Thyroid gland (tissue), 4 donors: ENCODE data around the gene CANT1. TPM values are rescaled to one million over a fixed set of nuclear protein-coding genes. Genes with fewer than 3 reads are reported as not detected.

ENCODE experiments used
- DNase-seq, 2 donors: peaks; one replicate each; pipeline ENCODE4 v3.0.0-alpha.2; 2019
- H3K27ac ChIP-seq, 3 donors: fragments of 200-600 bp; sonication (generic); 1 replicate in 2 of 3; 2 replicates in 1 of 3; pipeline ENCODE4 v1.5.1; 2016 to 2019; ENCODE audit warnings: mild to moderate bottlenecking in 1 of 3, moderate library complexity in 1 of 3
- H3K27me3 ChIP-seq: fragments of 200-600 bp; sonication (generic); one replicate; pipeline ENCODE4 v1.5.1; 2019
- H3K36me3 ChIP-seq, 2 donors: fragments of 200-600 bp; sonication (generic); one replicate each; pipeline ENCODE4 v1.5.1; 2016 to 2019
- H3K4me1 ChIP-seq, 2 donors: fragments of 200-600 bp; sonication (generic); one replicate each; pipeline ENCODE4 v1.5.1; 2017 to 2019
- H3K4me3 ChIP-seq, 3 donors: fragments of 200-600 bp; sonication (generic); replicated peaks in 1 of 3; 1 replicate in 2 of 3; 2 replicates in 1 of 3; pipeline ENCODE4 v1.5.1; 2016; ENCODE audit warnings: mild to moderate bottlenecking in 1 of 3
- H3K9me3 ChIP-seq: fragments of 200-600 bp; sonication (generic); one replicate; pipeline ENCODE4 v1.5.1; 2017
- POLR2A ChIP-seq, 2 donors: fragments of 450-650 bp; IDR thresholded peaks; one replicate each; pipeline ENCODE4 v1.6.1; 2017; ENCODE audit warnings: antibody characterized with exemption in 2 of 2, mild to moderate bottlenecking in 2 of 2, moderate library complexity in 1 of 2
- whole genome bisulfite sequencing, 2 donors: methylation state at CpG; one replicate each; pipeline ENCODE4 v1.1.5; 2017; 5-methylcytosine and 5-hydroxymethylcytosine counted together
- intact Hi-C: fragments of 100-400 bp; cut with DNase I; formaldehyde crosslinking; loops from one replicate; pipeline ENCODE4 v1.15.1; 2023
- total RNA-seq, 4 donors: library from RNA; depleted of rRNA; stranded (reverse); fragments of >200 nt; gene quantifications; one replicate each; pipeline ENCODE4 v1.2.3, GENCODE V29; 2016
- TF ChIP-seq, protein P1 (sequence below), 6 experiments: fragments of 200-600 bp in 3 of 6; fragments of 450-650 bp in 3 of 6; sonication (generic) in 3 of 6; IDR thresholded peaks; one replicate each; pipeline ENCODE4 v1.5.1; 2016 to 2019; ENCODE audit warnings: antibody characterized with exemption in 6 of 6, mild to moderate bottlenecking in 2 of 6, inconsistent platforms in 1 of 6, moderate library complexity in 1 of 6

CANT1 gene
- total RNA-seq, 4 donors from 2014 or later, result 21.2 to 37.1 (median 27.3) TPM

DNA sequence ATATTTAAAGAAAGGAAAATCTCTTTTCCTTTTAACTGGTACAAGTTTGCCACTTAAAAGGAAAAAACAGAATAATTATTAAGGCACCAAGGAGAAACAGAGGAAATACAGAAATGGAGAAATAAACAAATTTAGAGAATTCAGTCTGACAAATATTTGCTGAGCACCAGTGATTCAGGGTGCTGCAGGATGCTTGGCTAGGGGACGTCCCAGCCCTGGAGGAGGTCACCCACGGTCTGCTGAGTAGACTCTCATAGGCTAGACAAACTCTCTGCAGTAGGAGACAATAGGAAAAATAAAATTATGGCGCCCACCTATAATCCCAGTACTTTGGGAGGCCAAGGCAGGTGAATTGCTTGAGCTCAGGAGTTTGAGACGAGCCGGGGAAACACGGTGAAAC, 30.3 kb upstream of the CANT1 start:
- no peaks in the 10 kb centered on the region for H3K9me3 ChIP-seq
- intact Hi-C loops, result no loop called here
- no peak for TF ChIP-seq POLR2A (IDR thresholded peaks at IDR 0.05)
- TF ChIP-seq, protein P1, sequence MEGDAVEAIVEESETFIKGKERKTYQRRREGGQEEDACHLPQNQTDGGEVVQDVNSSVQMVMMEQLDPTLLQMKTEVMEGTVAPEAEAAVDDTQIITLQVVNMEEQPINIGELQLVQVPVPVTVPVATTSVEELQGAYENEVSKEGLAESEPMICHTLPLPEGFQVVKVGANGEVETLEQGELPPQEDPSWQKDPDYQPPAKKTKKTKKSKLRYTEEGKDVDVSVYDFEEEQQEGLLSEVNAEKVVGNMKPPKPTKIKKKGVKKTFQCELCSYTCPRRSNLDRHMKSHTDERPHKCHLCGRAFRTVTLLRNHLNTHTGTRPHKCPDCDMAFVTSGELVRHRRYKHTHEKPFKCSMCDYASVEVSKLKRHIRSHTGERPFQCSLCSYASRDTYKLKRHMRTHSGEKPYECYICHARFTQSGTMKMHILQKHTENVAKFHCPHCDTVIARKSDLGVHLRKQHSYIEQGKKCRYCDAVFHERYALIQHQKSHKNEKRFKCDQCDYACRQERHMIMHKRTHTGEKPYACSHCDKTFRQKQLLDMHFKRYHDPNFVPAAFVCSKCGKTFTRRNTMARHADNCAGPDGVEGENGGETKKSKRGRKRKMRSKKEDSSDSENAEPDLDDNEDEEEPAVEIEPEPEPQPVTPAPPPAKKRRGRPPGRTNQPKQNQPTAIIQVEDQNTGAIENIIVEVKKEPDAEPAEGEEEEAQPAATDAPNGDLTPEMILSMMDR (IDR thresholded peaks at IDR 0.05), result no peak
- no peak overlapping the region for H3K4me3 ChIP-seq
- no peaks in the 10 kb centered on the region for H3K36me3 ChIP-seq
- H3K27ac ChIP-seq, result no peak overlapping the region
- no peak for DNase-seq
- H3K4me1 ChIP-seq, result peaks cover 0 to 9% of the 10 kb centered on the region in 2 donors
- H3K27me3 ChIP-seq, result no peaks in the 10 kb centered on the region
- 90 to 91% methylated on average over 6 of the region's 6 CpGs for WGBS, 2 donors

DNA sequence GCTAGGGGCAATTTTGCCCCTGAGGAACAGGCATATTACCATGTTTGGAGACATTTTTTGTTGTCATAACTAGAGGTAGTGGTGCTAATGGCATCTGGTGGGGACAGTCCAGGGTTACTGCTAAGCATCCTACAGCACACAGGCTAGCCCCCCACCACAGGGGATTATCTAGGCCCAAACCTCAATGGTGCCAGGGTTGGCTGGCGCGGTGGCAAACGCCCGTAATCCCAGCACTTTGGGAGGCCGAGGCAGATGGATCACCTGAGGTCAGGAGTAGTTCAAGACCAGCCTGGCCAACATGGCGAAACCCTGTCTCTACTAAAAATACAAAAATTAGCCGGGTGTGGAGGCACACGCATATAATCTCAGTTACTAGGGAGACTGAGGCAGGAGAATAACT, 29.6 kb upstream of the CANT1 start:
- H3K9me3 ChIP-seq, result no peaks in the 10 kb centered on the region
- TF ChIP-seq POLR2A (IDR thresholded peaks at IDR 0.05), result no peak
- TF ChIP-seq, protein P1 (IDR thresholded peaks at IDR 0.05), result no peak
- peak overlapping the region in 1 of 3 donors; percentile 59 for H3K27ac ChIP-seq
- intact Hi-C loops, result no loop called here
- WGBS, 2 donors, result 92 to 96% methylated on average over 8 of the region's 8 CpGs
- H3K27me3 ChIP-seq, result no peaks in the 10 kb centered on the region
- no peak for DNase-seq
- no peaks in the 10 kb centered on the region for H3K36me3 ChIP-seq
- no peak overlapping the region for H3K4me3 ChIP-seq
- peaks cover 0 to 15% of the 10 kb centered on the region in 2 donors for H3K4me1 ChIP-seq

DNA sequence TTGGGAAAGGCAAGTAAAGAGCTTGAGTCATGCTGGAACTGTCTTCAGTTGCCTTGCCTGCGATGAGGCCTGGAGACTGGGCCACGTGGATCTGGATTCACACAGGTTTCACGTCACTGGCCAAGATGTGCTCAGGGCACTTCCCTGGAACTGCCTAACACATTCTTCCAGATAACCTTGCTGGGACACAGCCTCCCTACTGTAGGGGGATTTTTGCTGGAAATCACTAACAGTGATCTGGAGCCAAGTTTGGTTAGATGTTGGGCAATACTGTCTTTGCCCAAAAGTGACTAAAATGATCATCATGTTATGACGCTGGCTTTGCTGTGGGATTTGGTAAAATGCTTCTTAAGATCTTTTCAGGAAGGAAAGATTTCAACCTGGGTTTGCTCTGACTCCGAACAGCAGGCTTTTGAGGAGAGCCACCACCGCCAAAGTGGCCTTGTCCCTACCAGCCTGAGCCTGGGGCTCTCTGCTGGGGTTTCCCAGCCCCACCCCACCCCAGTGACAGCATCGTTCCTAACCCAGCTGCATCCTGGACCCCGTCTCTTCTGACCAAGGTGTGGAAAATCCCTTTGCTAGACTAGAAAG, 29.1 kb upstream of the CANT1 start:
- Histone ChIP-seq H3K27ac (peak overlapping the region in 1 of 3 donors; percentile 59), H3K36me3 (no peaks in the 10 kb centered on the region), H3K4me3 (no peak overlapping the region), H3K9me3 (no peaks in the 10 kb centered on the region), H3K4me1 (peaks cover 0 to 21% of the 10 kb centered on the region in 2 donors), H3K27me3 (no peaks in the 10 kb centered on the region)
- 58 to 83% methylated on average over 5 to 8 of the region's 8 CpGs for WGBS, 2 donors
- TF ChIP-seq, protein P1 (IDR thresholded peaks at IDR 0.05), result no peak
- TF ChIP-seq POLR2A (IDR thresholded peaks at IDR 0.05), result no peak
- intact Hi-C loops, result no loop called here
- DNase-seq, result peak in 1 of 2 donors; percentile 29

DNA sequence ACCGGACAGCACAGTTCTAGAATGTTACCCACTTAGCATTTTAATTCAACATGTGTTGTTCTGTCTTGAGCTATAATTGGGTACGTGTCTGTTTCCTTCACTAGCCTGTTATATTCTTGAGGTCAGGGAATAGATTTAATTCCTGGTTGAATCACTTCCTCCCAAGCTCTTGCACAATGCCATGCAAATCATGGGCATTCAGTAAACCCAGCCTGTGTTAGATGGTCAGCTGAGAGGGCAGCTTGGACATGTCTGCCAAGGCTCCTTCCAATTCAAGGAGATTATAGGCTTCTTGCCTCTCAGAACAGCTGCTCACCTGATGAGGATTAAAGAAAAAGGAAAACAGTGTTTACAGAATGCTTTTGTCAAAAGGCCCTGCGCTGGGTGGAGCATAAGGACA, 27.0 kb upstream of the CANT1 start:
- Histone ChIP-seq H3K27me3 (no peaks in the 10 kb centered on the region), H3K27ac (no peak overlapping the region), H3K36me3 (no peaks in the 10 kb centered on the region), H3K4me3 (no peak overlapping the region), H3K4me1 (peaks cover 0 to 23% of the 10 kb centered on the region in 2 donors), H3K9me3 (no peaks in the 10 kb centered on the region)
- intact Hi-C loops, result no loop called here
- no peak for DNase-seq
- 77 to 80% methylated on average over 3 of the region's 3 CpGs for WGBS, 2 donors
- no peak for TF ChIP-seq POLR2A (IDR thresholded peaks at IDR 0.05)
- TF ChIP-seq, protein P1 (IDR thresholded peaks at IDR 0.05), result no peak

DNA sequence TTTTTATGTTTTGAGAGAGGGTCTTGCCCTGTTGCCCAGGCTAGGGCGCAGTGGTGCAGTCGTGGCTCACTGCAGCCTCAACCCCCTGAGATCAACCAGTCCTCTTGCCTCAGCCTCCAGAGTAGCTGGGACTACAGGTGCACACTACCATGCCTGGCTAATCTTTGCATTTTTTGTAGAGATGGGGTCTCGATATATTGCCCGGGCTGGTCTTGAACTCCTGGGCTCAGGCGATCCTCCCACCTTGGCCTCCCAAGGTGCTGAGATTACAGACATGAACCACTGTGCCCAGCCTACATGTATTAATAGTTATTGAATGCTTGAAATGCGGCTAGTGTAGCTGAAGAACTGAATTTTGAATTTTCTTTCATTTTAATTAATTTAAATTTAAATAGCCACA, 26.6 kb upstream of the CANT1 start:
- no peak overlapping the region for H3K27ac ChIP-seq
- DNase-seq, result no peak
- no peaks in the 10 kb centered on the region for H3K27me3 ChIP-seq
- TF ChIP-seq, protein P1 (IDR thresholded peaks at IDR 0.05), result no peak
- no peak for TF ChIP-seq POLR2A (IDR thresholded peaks at IDR 0.05)
- intact Hi-C loops, result no loop called here
- no peaks in the 10 kb centered on the region for H3K9me3 ChIP-seq
- peaks cover 0 to 23% of the 10 kb centered on the region in 2 donors for H3K4me1 ChIP-seq
- H3K36me3 ChIP-seq, result no peaks in the 10 kb centered on the region
- H3K4me3 ChIP-seq, result no peak overlapping the region
- WGBS, 2 donors, result 97 to 98% methylated on average over 6 of the region's 6 CpGs
